ENCODE measurements around the gene RAB9A. TPM values are rescaled to one million over a fixed set of nuclear protein-coding genes. Genes with fewer than 3 reads are reported as not detected.
"Not testable (repeated sequence)": the region's sequence is repeated elsewhere in the genome, so short reads cannot be mapped to it uniquely, and the experiment has no call there.

The RAB9A gene, protein sequence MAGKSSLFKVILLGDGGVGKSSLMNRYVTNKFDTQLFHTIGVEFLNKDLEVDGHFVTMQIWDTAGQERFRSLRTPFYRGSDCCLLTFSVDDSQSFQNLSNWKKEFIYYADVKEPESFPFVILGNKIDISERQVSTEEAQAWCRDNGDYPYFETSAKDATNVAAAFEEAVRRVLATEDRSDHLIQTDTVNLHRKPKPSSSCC
- polyA plus RNA-seq (2012; rRNA removed) = 15.3 and 16.6 TPM in 2 replicates
- polyA plus RNA-seq (2012; cell fraction: cytosol; rRNA removed) = 19.6 and 29.5 TPM in 2 replicates
- 3.9 and 11.4 TPM in 2 replicates for polyA plus RNA-seq (2012; cell fraction: nucleus; rRNA removed)

DNA sequence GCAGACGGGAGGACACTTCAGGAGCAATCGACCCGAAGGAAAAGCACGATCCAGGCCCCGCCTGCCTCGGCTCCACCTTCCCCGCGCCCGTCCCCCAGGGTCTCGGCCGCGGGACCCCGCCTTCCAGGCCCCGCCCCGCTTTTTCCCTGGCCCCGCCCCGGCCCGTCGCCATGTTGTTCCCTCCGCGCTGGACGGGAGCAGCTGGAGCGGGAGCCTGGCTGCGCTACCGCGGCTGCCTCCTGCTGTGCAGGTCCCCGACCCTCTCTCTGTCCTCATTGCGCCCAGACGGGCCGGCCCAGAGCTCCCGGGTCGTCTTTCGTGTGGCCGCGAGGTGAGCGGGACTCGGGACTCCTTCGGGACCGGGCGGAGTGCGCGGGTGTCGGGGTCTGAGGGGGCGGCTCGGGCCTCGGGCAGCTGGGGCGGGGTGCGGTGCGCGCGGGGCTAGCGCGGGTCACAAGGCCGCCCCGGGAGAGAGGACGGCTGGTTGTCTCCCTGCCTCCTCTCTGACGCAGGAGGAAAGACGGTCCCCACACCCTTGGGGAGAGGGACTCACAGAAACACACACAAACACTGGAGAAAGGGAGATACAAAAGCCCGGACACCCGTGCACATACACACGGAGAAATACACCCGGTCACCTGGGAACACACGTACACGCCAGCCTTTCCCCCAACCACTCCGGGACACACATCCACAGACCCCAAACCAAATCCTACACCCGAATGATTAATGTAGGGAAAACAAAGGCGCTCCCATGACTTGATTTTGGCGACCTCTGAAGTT is at the start of gene RAB9A:
TSS of gene RAB9A (plus strand) at position 171 of the 783 bp plus-strand sequence. CDS start 19,619 bp downstream, outside the sequence.
- Histone ChIP-seq H2AFZ (ENCODE audit: low read depth) (peak within 1 kb of the TSS; percentile 91), H3K9me2 (no peaks in the 10 kb centered on the region), H3K4me3 (ENCODE audit: low read depth in 2 of 2, low read length in 1 of 2) (peak within 1 kb of the TSS; percentile 91 to 95), H3K9ac (peak within 1 kb of the TSS; percentile 94), H3K4me2 (peak within 1 kb of the TSS; percentile 94), H3K9me3 (no peaks in the 10 kb centered on the region), H4K20me1 (ENCODE audit: insufficient read depth) (peaks cover 30% of the 10 kb centered on the region), H3F3A (replicated peaks; ENCODE audit: insufficient read depth) (no peaks in the 10 kb centered on the region), H3K4me1 (ENCODE audit: control insufficient read depth in 1 of 2, insufficient read depth in 2 of 2, low read depth in 1 of 2, low read length in 1 of 2) (peaks cover 0 to 17% of the 10 kb centered on the region in 2 experiments), H3K79me2 (ENCODE audit: insufficient read depth) (peaks cover 49% of the 10 kb centered on the region), H3K27me3 (ENCODE audit: insufficient read depth) (no peaks in the 10 kb centered on the region; the same call in 1 of the 2 replicates), H3K36me3 (replicated peaks in 1 of 2; ENCODE audit: control insufficient read depth in 1 of 2, insufficient read depth in 2 of 2, low read length in 1 of 2) (no peaks in the 10 kb centered on the region), H3K27ac (ENCODE audit: low read depth in 2 of 2, low read length in 1 of 2) (peak within 1 kb of the TSS; percentile 87 to 88)
- DNase-seq = peak; percentile 98
- TF ChIP-seq, protein P1, sequence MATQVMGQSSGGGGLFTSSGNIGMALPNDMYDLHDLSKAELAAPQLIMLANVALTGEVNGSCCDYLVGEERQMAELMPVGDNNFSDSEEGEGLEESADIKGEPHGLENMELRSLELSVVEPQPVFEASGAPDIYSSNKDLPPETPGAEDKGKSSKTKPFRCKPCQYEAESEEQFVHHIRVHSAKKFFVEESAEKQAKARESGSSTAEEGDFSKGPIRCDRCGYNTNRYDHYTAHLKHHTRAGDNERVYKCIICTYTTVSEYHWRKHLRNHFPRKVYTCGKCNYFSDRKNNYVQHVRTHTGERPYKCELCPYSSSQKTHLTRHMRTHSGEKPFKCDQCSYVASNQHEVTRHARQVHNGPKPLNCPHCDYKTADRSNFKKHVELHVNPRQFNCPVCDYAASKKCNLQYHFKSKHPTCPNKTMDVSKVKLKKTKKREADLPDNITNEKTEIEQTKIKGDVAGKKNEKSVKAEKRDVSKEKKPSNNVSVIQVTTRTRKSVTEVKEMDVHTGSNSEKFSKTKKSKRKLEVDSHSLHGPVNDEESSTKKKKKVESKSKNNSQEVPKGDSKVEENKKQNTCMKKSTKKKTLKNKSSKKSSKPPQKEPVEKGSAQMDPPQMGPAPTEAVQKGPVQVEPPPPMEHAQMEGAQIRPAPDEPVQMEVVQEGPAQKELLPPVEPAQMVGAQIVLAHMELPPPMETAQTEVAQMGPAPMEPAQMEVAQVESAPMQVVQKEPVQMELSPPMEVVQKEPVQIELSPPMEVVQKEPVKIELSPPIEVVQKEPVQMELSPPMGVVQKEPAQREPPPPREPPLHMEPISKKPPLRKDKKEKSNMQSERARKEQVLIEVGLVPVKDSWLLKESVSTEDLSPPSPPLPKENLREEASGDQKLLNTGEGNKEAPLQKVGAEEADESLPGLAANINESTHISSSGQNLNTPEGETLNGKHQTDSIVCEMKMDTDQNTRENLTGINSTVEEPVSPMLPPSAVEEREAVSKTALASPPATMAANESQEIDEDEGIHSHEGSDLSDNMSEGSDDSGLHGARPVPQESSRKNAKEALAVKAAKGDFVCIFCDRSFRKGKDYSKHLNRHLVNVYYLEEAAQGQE (IDR thresholded peaks at IDR 0.05; ENCODE audit: low read depth, low read length) = no peak
- TF ChIP-seq MXI1 (IDR thresholded peaks at IDR 0.05; ENCODE audit: low read depth, low read length) (peak; percentile 79), SIN3A (IDR thresholded peaks at IDR 0.05; ENCODE audit: borderline replicate concordance, low read depth, low read length) (peak; percentile 15; the same call in 1 of the 2 replicates), YY1 (IDR thresholded peaks at IDR 0.05; ENCODE audit: low read depth) (peak; percentile 87), RCOR1 (IDR thresholded peaks at IDR 0.05; ENCODE audit: low read length) (no peak), POLR2AphosphoS5 (IDR thresholded peaks at IDR 0.05; ENCODE audit: low read depth, low read length) (peak; percentile 93), TAF1 (IDR thresholded peaks at IDR 0.05; ENCODE audit: borderline replicate concordance, low read depth, low read length) (peak; percentile 66; the same call in 1 of the 2 replicates)
- TF ChIP-seq, protein P2, sequence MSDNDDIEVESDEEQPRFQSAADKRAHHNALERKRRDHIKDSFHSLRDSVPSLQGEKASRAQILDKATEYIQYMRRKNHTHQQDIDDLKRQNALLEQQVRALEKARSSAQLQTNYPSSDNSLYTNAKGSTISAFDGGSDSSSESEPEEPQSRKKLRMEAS (IDR thresholded peaks at IDR 0.05; ENCODE audit: low read depth) = peak; percentile 64
- ChIA-PET CTCF (interaction anchor here (0.7 to 1.8 kb wide), 4 partner anchors 14 to 343 kb away, joined by 3 to 4 read pairs (median 4); no protein-coding TSS in a partner anchor), POLR2A (interaction anchor here (2.4 kb wide), 1 partner anchor 45 kb away, joined by 8 read pairs; the partner anchor contains the start of genes OFD1 and TRAPPC2)
- WGBS (ENCODE audit: low lambda C conversion rate) = under 1% methylated on average over 36 of the region's 68 CpGs

DNA sequence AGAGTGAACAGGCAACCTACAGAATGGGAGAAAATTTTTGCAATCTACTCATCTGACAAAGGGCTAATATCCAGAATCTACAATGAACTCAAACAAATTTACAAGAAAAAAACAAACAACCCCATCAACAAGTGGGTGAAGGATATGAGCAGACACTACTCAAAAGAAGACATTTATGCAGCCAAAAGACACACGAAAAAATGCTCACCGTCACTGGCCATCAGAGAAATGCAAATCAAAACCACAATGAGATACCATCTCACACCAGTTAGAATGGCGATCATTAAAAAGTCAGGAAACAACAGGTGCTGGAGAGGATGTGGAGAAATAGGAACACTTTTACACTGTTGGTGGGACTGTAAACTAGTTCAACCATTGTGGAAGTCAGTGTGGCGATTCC is 47.2 kb upstream of the RAB9A start:
- H3K9me3 ChIP-seq; H3K79me2 ChIP-seq (ENCODE audit: insufficient read depth); H3K36me3 ChIP-seq (replicated peaks in 1 of 2; ENCODE audit: control insufficient read depth in 1 of 2, insufficient read depth in 2 of 2, low read length in 1 of 2); CTCF ChIA-PET; H3K9ac ChIP-seq; H3K9me2 ChIP-seq; H3K27ac ChIP-seq (ENCODE audit: low read depth in 2 of 2, low read length in 1 of 2); H3K4me2 ChIP-seq; H3K4me3 ChIP-seq (ENCODE audit: low read depth in 2 of 2, low read length in 1 of 2); H2AFZ ChIP-seq (ENCODE audit: low read depth); DNase-seq; H3K4me1 ChIP-seq (ENCODE audit: control insufficient read depth in 1 of 2, insufficient read depth in 2 of 2, low read depth in 1 of 2, low read length in 1 of 2); H3K27me3 ChIP-seq (ENCODE audit: insufficient read depth); H4K20me1 ChIP-seq (ENCODE audit: insufficient read depth); POLR2A ChIA-PET; H3F3A ChIP-seq (replicated peaks; ENCODE audit: insufficient read depth): not testable (repeated sequence)
- 33% methylated on average over 3 of the region's 4 CpGs for WGBS (ENCODE audit: low lambda C conversion rate)

Measured in SK-N-SH (cell line).